ENCODE data around the gene BAD.

BAD gene

GRCh38 chr11:64286801-64287159, 2.3 kb upstream of the BAD start:
- H3K27ac ChIP-seq, result peak overlapping the region; percentile 87; the same call in 1 of the 2 replicates
- TF ChIP-seq CTCF (conservative IDR thresholded peaks at IDR 0.05) (no peak), ZFX (IDR thresholded peaks at IDR 0.05) (no peak)

- peak overlapping the region; percentile 87 for H3K27ac ChIP-seq
- TF ChIP-seq CTCF (conservative IDR thresholded peaks at IDR 0.05), result no peak
- no peak for TF ChIP-seq ZFX (IDR thresholded peaks at IDR 0.05)
Measured at GRCh38 chr11:64285885-64286800, 1.7 kb upstream of the BAD start.

- H3K27ac ChIP-seq, result peak within 1 kb of the TSS; percentile 87
- TF ChIP-seq ZFX (IDR thresholded peaks at IDR 0.05), result peak; percentile 36; the same call in 1 of the 2 replicates
- no peak for TF ChIP-seq CTCF (conservative IDR thresholded peaks at IDR 0.05)
Measured at GRCh38 chr11:64284962-64285884, 758 bp upstream of the BAD start, which contains the start of gene GPR137. Gene GPR137 (plus strand): TSS chr11:64285848. CDS start chr11:64286525, 677 bp downstream.

GRCh38 chr11:64283092-64283491, 1.4 kb downstream of the BAD start:
- TF ChIP-seq ZFX (IDR thresholded peaks at IDR 0.05), result no peak
- no peak for TF ChIP-seq CTCF (conservative IDR thresholded peaks at IDR 0.05)
- no peak overlapping the region for H3K27ac ChIP-seq

GRCh38 chr11:64281957-64282770, 2.3 kb downstream of the BAD start:
- H3K27ac ChIP-seq, result no peak overlapping the region
- no peak for TF ChIP-seq ZFX (IDR thresholded peaks at IDR 0.05)
- no peak for TF ChIP-seq CTCF (conservative IDR thresholded peaks at IDR 0.05)

- no peak overlapping the region for H3K27ac ChIP-seq
Measured at GRCh38 chr11:64278576-64279190, 5.8 kb downstream of the BAD start.

More at GRCh38 chr11:64278576-64279190, 5.8 kb downstream of the BAD start:
- no peak for TF ChIP-seq ZFX (IDR thresholded peaks at IDR 0.05)
- TF ChIP-seq CTCF (conservative IDR thresholded peaks at IDR 0.05), result no peak
